ENCODE results near the gene MGRN1.

DNA sequence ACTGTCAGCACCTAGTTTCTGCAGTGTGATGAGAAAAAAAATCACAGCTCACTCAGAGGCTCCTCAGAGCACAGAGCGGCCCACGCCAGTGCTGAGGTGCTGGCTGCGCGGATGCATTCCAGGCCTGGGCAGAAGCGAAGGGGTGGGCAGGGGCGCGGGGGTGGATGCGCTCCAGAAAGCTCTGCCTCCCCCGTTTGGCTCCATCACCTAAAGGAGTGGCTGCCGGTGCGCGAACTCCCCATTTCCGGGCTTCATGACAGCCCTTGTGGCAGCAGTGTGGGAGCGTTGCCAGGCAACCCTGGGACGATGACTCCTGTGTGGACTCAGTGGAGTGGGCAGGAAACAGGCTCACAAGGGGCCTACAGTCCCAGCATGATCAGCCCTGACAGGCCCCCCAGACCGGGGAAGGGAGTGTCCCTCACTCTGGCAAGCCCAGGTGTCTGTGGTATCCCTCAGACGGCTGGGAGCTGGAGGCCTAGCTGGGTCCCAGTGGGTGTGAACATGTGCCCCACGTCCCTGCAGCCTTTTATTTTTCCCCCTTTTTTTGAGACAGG lies 35.9 kb downstream of the MGRN1 start:
- TF ChIP-seq, protein P1, sequence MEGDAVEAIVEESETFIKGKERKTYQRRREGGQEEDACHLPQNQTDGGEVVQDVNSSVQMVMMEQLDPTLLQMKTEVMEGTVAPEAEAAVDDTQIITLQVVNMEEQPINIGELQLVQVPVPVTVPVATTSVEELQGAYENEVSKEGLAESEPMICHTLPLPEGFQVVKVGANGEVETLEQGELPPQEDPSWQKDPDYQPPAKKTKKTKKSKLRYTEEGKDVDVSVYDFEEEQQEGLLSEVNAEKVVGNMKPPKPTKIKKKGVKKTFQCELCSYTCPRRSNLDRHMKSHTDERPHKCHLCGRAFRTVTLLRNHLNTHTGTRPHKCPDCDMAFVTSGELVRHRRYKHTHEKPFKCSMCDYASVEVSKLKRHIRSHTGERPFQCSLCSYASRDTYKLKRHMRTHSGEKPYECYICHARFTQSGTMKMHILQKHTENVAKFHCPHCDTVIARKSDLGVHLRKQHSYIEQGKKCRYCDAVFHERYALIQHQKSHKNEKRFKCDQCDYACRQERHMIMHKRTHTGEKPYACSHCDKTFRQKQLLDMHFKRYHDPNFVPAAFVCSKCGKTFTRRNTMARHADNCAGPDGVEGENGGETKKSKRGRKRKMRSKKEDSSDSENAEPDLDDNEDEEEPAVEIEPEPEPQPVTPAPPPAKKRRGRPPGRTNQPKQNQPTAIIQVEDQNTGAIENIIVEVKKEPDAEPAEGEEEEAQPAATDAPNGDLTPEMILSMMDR (IDR thresholded peaks at IDR 0.05; ENCODE audit: insufficient read depth, low read depth, low read length): no peak
- no peak for TF ChIP-seq EZH2 (IDR thresholded peaks at IDR 0.05; ENCODE audit: insufficient read depth, low read length)

Data from astrocyte (in vitro differentiated cells and primary cell).